Mammary epithelial cell (primary cell): Measurements from ENCODE around the gene TSHZ1.

Experiments used
- EZH2 ChIP-seq: IDR thresholded peaks from 2 replicates; pipeline ENCODE4 v1.6.1; 2012; ENCODE audit warnings: low read length, inconsistent platforms, borderline replicate concordance
- TF ChIP-seq, protein P1 (sequence below), 2 donors: IDR thresholded peaks in 1 of 2; conservative IDR thresholded peaks in 1 of 2; 2 replicates each; pipeline ENCODE4 v1.5.1; 2011 to 2012; ENCODE audit warnings: inconsistent platforms in 2 of 2, low read length in 2 of 2, mild to moderate bottlenecking in 2 of 2, control low read depth in 1 of 2, low read depth in 1 of 2; ENCODE audit not compliant: insufficient read depth in 1 of 2; ENCODE audit errors: extremely low read depth in 1 of 2

DNA sequence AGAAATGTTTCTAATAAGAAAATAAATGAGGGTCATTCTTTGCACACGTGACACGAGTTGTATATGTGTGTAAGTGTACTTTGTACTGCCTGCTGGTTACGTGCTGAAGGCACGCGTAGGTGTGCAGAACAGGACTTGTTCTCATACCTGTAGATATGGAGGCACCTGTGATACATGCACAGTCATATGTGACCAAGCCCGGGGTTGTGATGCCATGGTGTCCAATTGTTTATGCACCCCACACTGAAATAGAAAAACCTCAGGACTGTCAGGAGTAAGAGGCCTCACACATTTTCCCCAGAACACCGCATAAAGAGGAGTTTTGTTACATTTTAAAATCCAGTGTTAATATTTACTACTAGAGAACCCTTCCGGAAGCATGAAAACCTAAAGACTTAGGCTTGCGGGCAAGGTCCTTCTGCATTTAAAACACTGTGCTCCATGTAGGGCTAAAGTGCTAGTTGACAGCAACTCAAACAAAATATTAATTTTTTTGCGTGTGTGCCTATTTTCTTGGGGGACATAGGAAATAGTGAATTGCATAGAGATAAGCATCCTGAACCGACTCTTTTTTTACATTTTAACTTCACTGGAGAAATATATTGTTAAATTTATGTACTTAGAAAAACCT lies 9.3 kb downstream of the TSHZ1 start:
- TF ChIP-seq, protein P1, sequence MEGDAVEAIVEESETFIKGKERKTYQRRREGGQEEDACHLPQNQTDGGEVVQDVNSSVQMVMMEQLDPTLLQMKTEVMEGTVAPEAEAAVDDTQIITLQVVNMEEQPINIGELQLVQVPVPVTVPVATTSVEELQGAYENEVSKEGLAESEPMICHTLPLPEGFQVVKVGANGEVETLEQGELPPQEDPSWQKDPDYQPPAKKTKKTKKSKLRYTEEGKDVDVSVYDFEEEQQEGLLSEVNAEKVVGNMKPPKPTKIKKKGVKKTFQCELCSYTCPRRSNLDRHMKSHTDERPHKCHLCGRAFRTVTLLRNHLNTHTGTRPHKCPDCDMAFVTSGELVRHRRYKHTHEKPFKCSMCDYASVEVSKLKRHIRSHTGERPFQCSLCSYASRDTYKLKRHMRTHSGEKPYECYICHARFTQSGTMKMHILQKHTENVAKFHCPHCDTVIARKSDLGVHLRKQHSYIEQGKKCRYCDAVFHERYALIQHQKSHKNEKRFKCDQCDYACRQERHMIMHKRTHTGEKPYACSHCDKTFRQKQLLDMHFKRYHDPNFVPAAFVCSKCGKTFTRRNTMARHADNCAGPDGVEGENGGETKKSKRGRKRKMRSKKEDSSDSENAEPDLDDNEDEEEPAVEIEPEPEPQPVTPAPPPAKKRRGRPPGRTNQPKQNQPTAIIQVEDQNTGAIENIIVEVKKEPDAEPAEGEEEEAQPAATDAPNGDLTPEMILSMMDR (conservative IDR thresholded peaks at IDR 0.05 in 1 of 2, IDR thresholded peaks at IDR 0.05 in 1 of 2; ENCODE audit: extremely low read depth in 1 of 2, insufficient read depth in 1 of 2, low read depth in 1 of 2, low read length in 2 of 2): no peak
- TF ChIP-seq EZH2: no peak
